K562 (cell line): ENCODE results near the gene RREB1. TPM values are rescaled to one million over a fixed set of nuclear protein-coding genes. Genes with fewer than 3 reads are reported as not detected.

ENCODE experiments used
- L3MBTL2 ChIP-seq: fragments of 450-650 bp; IDR thresholded peaks from 2 replicates; pipeline ENCODE4 v1.6.1; 2016; ENCODE audit warnings: mild to moderate bottlenecking, moderate library complexity
- NFIC ChIP-seq: fragments of 450-650 bp; IDR thresholded peaks from 2 replicates; pipeline ENCODE4 v1.6.1; 2017; ENCODE audit warnings: mild to moderate bottlenecking, inconsistent platforms
- REST ChIP-seq, 2 experiments: fragments of 450-650 bp; formaldehyde crosslinking in 1 of 2; IDR thresholded peaks; 2 replicates each; pipeline versions ENCODE4 v1.4.0 to v1.6.1; 2014 to 2020; ENCODE audit warnings: mild to moderate bottlenecking in 2 of 2, borderline replicate concordance in 1 of 2, low read depth in 1 of 2
- SREBF2 ChIP-seq: sonication (generic); formaldehyde crosslinking; IDR thresholded peaks from 2 replicates; pipeline ENCODE4 v1.4.0; 2020; ENCODE audit warnings: mild to moderate bottlenecking, missing genetic modification reagents
- ZBTB11 ChIP-seq, 3 experiments: fragments of 200-800 bp in 1 of 3; fragments of 250-450 bp in 1 of 3; fragments of 450-650 bp in 1 of 3; sonication (Bioruptor Pico) in 1 of 3; sonication (Bioruptor generic) in 1 of 3; formaldehyde crosslinking in 1 of 3; IDR thresholded peaks; 2 replicates each; pipeline versions ENCODE4 v1.6.1 to v1.8.0; 2016 to 2022; ENCODE audit warnings: mild to moderate bottlenecking in 2 of 3, missing genetic modification characterization in 2 of 3, missing compliant biosample characterization in 1 of 3, moderate library complexity in 1 of 3
- ZBTB49 ChIP-seq: sonication (generic); formaldehyde crosslinking; IDR thresholded peaks from 2 replicates; pipeline ENCODE4 v1.8.0; 2022; ENCODE audit warnings: missing genetic modification reagents, mild to moderate bottlenecking, borderline replicate concordance
- ZC3H8 ChIP-seq: fragments of 450-650 bp; IDR thresholded peaks from 2 replicates; pipeline ENCODE4 v1.6.1; 2017
- ZNF140 ChIP-seq: fragments of 250-450 bp; sonication (Bioruptor Pico); IDR thresholded peaks from 2 replicates; pipeline ENCODE4 v1.8.0; 2021; ENCODE audit warnings: moderate library complexity, mild to moderate bottlenecking, inconsistent platforms
- ZNF644 ChIP-seq: fragments of 200-800 bp; sonication (Bioruptor generic); IDR thresholded peaks from 2 replicates; pipeline ENCODE4 v1.6.1; 2016; ENCODE audit warnings: low read depth, missing genetic modification characterization, missing compliant biosample characterization
- polyA plus RNA-seq, 8 experiments: library from polyadenylated mRNA; depleted of rRNA in 4 of 8; stranded (reverse) in 5 of 8; unstranded in 3 of 8; fragments of >200 nt; fragmentation: Nextera tagmentation in 2 of 8; fragmentation: Illumina TruSeq in 1 of 8; extraction: Ambion mirVana in 2 of 8; extraction: Trizol in 1 of 8; gene quantifications; 2 replicates each; pipeline versions ENCODE4 v1.2.1 to v1.2.3, GENCODE V29; 2011 to 2014; ENCODE audit warnings: inconsistent platforms in 1 of 8, missing spikeins in 1 of 8
- total RNA-seq, 7 experiments: library from RNA; depleted of rRNA in 6 of 7; stranded (reverse); fragments of >200 nt in 6 of 7; fragmentation: Illumina TruSeq in 2 of 7; extraction: Trizol in 2 of 7; gene quantifications; 2 replicates each; pipeline versions ENCODE4 v1.2.1 to v1.2.3, GENCODE V29; 2011 to 2021; ENCODE audit warnings: low replicate concordance in 1 of 7

The RREB1 gene
- total and polyA plus RNA-seq, 9 of the 15 experiments (the other 6 are each of a cell fraction or from before 2014, with no cell fraction given): 3.3 to 64.2 (median 19.3) TPM

GRCh38 chr6:7119272-7119801 lies 11.6 kb downstream of the RREB1 start (continued):
- TF ChIP-seq ZBTB49 (CRISPR knock-in tag) (no peak), NFIC (peak; percentile 67), SREBF2 (CRISPR knock-in tag) (no peak), L3MBTL2 (peak; percentile 89), ZNF140 (CRISPR knock-in tag) (no peak), ZC3H8 (0 out of 2 replicates have a peak, but pooled peaks have one; percentile 51), ZBTB11 (CRISPR knock-in tag; IDR thresholded peaks at IDR 0.05) (no peak; a peak in 1 of 6 replicates), REST (IDR thresholded peaks at IDR 0.05; ENCODE audit: borderline replicate concordance) (0 out of 2 replicates have a peak, but pooled peaks have one; percentile 17), REST (CRISPR knock-in tag; IDR thresholded peaks at IDR 0.05; ENCODE audit: low read depth) (no peak), ZNF644 (tag) (0 out of 2 replicates have a peak, but pooled peaks have one; percentile 45)
